Stimulated activated CD8-positive, alpha-beta memory T cell treated with anti-CD3 and anti-CD28 coated beads, Interleukin-2, amount 100 ng/mL, for 48 hours (primary cell): ENCODE data around the gene SAMD11.

Experiments
- DNase-seq, 2 donors: peaks; one replicate each; pipeline ENCODE4 v3.0.0-alpha.2; 2020; ENCODE audit warnings: low read depth in 2 of 2

Gene SAMD11

DNA sequence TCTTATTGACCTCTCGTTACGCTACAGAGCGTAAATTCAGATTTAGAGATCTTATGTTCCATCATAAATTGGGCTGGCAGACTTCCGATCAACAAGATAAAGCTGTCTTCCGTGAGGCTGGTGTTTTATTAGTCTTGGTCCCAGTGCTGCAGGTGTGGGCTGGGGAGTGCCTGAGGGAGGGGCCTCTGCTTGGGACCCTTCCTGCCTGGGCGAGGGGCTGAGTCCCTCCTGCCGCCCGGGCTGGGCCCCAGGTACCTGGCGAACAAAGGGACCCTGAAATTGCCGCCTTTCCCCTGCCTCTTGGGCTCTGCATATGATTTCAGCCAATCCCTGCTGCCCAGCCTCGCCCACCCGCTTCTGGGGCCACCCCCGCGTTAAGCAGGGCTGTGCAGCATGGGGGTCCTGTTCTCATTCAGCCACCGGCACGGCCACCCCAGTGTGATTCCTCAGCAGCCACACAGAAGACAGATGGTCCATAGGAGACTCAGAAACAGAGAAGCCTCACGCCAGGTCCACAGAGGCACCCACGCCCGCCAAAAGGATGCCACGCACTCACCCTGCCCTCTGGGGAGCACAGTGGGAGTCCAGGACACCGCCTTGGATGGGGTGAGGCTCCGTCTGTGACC lies 6.1 kb upstream of the SAMD11 start:
- DNase-seq = no peak

- no peak for DNase-seq
Measured at GRCh38 chr1:918353-918752, 5.4 kb upstream of the SAMD11 start.

DNA sequence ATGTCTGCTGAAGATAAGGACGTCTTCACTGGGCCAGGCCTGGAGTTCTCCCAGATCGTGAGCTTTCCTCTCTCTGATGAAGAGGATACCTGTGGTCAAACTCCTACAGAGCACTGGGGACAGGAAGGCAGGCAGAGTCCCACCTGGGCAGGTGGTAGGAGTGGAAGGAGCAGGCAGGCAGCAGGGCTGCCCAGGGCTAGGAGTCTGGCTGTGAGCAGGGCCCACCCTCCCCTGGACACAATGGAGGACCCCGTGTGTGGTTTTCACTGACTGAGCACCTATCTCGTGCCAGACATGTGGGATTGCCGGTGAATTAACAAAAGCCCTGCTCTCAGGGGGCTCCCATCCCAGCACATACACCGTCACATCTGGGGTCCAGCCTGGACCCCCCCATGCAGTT lies 4.9 kb upstream of the SAMD11 start:
- no peak for DNase-seq

GRCh38 chr1:919271-919872 lies 4.4 kb upstream of the SAMD11 start:
- no peak for DNase-seq

GRCh38 chr1:920010-920409 lies 3.7 kb upstream of the SAMD11 start:
- DNase-seq = no peak

- no peak for DNase-seq
Measured at GRCh38 chr1:920521-920920, 3.2 kb upstream of the SAMD11 start.

DNA sequence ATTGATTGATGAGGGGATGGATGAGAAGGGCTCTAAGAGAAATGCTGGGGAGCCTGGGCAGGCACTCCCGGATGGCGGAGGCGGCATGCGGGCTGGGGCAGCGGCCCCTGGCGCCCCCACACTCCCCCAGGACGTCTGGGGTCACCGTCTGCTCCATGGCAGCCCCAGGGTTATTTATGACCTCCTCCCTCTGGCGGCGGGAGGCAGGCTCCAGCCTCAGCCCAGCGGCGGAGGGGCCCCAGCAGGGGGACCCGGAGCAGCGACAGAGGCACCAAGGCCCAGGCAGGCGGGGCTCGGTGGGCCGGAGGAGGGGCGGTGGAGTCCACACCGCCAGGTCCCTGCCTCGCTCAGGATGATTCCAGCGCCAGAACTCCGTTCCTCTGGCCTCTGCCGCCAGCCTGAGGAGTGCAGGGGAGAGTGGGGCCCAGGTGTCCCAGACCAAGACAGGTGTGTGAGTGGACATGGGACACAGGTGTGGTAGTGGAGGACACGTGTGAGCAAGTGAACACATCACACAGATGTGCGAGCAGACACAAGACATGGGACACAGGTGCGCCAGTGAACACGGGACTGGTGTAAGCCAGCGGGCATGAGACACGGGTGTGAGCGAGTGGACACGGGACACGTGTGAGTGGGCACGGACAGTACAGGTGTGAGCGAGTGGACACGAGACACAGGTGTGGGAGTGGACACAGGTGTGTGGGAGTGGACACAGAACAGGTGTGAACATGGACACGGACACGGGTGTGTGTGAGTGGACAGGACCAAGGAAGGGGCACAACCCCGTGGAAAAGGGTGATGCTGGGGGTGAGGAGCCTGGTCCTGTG lies 2.5 kb upstream of the SAMD11 start:
- no peak for DNase-seq

DNA sequence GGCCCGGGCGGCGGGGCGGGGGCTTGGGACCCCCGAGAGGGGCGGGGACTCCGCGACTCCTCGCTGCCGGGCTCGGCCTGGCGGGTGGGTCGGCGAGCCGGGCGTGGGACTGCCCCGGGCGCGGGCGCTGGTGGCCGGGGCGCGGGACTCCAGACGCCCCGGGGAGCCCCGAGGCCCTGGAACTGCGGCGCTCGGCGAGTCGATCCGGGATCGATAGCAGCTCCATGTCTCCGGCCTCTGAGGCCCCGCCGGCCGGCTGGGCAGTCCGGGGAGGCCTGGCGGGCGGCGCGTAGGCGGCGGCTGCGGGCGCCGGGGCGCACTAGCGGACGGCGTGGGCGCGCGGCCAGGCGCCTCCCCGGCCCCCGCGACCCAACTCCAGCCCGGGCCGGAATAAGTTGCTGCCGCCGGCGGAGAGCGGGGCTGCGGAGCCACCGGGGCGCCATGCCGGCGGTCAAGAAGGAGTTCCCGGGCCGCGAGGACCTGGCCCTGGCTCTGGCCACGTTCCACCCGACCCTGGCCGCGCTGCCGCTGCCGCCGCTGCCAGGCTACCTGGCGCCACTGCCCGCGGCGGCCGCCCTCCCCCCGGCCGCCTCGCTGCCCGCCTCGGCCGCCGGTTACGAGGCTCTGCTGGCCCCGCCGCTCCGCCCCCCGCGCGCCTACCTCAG lies 400 bp downstream of the SAMD11 start:
- no peak for DNase-seq

DNA sequence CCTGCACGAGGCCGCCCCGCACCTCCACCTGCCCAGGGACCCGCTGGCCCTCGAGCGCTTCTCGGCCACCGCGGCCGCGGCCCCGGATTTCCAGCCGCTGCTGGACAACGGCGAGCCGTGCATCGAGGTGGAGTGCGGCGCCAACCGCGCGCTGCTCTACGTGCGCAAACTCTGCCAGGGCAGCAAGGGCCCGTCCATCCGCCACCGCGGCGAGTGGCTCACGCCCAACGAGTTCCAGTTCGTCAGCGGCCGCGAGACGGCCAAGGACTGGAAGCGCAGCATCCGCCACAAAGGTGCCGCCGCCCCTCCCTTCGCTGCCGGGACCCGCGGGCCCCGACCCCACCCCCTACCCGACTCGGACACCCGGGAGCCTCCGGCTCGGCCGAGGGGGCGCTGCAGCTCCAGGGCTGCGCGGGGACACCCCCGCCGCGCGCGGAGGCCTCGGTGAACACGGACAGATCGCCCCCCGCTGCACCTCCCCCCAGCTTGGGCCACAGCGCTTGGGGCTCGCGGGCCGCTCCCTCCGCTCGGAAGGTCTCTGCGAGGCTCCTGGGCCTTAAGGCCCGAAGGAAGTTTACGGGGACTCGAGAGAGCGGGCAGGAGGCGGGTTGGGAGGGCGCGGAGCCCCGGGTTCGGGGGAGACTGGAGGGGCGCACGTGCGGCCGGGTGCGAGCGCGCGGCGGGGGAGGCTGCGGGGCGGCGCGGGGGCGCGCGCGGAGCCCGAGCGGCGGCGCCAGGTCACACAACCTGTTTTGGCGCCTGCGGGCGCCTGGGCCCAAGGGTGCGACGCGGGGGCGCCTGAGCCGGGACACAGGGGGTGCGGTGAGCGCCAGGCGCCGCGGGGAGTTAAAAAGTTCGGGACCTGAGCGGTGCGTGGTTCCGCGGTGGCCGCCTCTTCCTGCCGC lies 1.2 kb downstream of the SAMD11 start:
- DNase-seq = no peak

DNA sequence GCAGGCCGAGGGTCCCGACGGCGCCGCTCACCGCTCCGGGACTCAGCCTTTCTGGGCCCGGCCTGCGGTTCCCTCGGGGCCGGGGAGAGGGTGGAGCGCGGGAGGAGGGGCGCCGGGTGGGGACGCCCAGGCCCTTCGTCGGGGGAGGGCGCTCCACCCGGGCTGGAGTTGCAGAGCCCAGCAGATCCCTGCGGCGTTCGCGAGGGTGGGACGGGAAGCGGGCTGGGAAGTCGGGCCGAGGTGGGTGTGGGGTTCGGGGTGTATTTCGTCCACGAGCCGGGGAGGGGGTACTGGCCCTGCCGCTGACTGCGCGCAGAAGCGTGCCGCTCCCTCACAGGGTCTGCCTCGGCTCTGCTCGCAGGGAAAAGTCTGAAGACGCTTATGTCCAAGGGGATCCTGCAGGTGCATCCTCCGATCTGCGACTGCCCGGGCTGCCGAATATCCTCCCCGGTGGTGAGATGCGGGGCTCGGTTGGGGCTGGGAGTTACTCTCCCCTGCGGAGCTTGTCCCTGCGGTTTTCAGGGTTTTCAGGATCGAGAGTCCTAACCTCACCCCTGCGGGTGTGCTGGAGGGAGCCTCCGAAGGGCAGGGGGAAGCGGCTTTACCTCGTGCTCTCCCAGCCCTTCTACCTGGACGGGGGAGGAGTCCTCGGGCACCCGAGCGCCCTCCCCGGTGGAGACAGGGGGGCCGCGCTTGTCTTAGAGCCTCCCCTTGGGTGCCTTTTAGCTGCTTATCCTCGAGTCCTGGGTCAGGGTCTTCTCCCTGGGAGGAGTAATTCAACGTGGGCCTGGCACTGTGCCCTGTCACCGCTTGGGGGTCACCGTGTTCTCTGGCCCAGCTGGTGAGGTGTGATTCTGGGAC lies 2.1 kb downstream of the SAMD11 start:
- DNase-seq = no peak

DNA sequence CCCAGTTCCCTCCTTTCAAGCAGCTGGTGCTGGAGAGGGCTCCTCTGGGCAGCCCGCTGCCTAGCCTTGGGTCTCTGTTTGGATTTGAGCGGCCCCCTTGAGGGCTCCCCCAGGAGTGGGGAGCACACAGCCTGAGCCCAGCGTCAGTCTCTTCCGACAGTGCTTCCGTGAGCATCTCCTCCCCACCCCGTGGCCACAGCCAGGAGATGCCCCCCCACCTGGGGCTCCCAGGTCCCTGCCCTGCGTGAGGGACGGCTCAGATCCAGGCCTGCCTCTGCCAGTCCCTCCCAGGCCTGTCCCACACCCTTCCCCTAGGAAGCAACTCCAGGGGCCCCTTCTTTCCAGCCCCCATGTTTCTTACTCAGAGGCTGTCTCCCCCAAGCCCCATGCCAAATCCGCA lies 3.5 kb downstream of the SAMD11 start:
- no peak for DNase-seq

GRCh38 chr1:927748-928147 lies 4.0 kb downstream of the SAMD11 start:
- DNase-seq = no peak

GRCh38 chr1:928825-929661 lies 5.3 kb downstream of the SAMD11 start:
- no peak for DNase-seq

DNA sequence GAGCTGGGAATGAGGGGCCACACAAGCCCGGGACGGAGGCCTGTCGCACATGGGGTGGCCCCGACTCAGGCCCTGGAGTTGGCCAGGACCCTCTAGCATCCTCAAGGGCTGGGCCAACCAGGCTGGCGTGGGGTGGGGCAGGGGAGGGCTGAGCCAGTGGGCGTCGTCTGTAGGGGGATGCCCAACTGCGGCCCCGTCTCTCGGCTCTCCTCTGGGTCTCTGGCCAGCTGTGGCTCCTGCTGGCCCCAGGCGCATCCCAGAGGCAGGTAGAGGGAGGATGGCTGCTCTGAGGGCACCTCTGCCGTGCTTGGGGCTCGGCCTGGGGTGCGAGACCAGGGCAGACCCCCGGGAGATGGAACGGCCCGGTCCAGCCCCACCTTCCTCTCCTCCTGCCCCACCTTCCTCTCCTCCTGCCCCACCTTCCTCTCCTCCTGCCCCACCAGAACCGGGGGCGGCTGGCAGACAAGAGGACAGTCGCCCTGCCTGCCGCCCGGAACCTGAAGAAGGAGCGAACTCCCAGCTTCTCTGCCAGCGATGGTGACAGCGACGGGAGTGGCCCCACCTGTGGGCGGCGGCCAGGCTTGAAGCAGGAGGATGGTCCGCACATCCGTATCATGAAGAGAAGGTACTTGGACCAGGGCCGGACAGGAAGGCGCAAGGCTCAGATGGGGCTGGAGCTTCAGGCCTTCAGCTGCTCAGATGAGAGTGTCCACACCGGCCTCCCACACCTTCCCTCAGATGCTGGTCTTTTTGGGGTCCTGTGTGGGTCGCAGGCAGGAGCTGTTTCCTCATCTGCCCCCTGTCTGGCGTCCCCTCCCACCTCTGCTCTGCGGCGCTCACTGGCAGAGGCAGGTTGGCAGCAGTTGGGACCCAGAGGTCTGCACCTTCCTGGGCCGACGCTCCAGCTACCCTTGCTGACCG lies 6.2 kb downstream of the SAMD11 start:
- no peak for DNase-seq

DNA sequence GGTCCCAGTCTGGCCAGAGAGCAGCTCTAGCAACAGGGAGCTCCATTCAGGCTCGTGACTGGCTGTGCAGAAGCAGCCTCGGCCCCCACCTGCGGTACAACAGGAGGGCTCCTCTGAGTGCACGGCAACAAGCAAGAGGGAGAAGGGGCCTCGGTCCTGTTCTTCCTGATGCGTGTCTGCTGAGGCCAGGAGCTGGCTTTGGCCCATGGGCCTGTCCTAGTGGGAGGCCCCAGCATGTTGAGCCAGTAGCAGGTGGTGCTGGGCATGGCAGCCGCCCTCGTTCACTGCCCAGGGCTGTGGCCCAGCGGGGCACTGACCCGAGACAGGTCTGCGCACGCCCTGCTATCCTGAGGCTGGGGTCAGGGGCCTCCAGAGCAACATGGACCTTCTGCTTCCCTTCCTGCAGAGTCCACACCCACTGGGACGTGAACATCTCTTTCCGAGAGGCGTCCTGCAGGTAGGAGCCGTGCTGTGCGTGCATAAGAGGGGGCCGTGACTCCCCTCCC lies 7.0 kb downstream of the SAMD11 start:
- DNase-seq = no peak

GRCh38 chr1:931380-932172 lies 7.9 kb downstream of the SAMD11 start:
- no peak for DNase-seq

- DNase-seq = no peak
Measured at GRCh38 chr1:932173-932510, 8.4 kb downstream of the SAMD11 start.
